MM.1S (cell line): ENCODE measurements around the gene MRPS7.

Experiments used
- DNase-seq: peaks from one replicate; pipeline ENCODE4 v3.0.0-alpha.2; 2015
- H2AFZ ChIP-seq: fragments of 300-600 bp; sonication (generic); 2 replicates; pipeline ENCODE4 v1.6.0; 2016; ENCODE audit warnings: antibody characterized with exemption, low read length
- H3F3A ChIP-seq: fragments of 300-600 bp; sonication (generic); 2 replicates; pipeline ENCODE4 v1.6.1; 2016; ENCODE audit warnings: mild to moderate bottlenecking, antibody characterized with exemption, low read length, moderate library complexity, mixed read lengths; ENCODE audit not compliant: insufficient read depth
- H3K27ac ChIP-seq: fragments of 300-600 bp; sonication (generic); 2 replicates; pipeline ENCODE4 v1.5.1; 2016; ENCODE audit warnings: mild to moderate bottlenecking, low read length
- H3K27me3 ChIP-seq: fragments of 300-600 bp; sonication (generic); replicated peaks from 2 replicates; pipeline ENCODE4 v1.6.0; 2016; ENCODE audit warnings: low read length; ENCODE audit not compliant: insufficient read depth
- H3K36me3 ChIP-seq: fragments of 300-600 bp; sonication (generic); replicated peaks from 2 replicates; pipeline ENCODE4 v1.6.1; 2016; ENCODE audit warnings: mild to moderate bottlenecking, low read length, mixed read lengths; ENCODE audit not compliant: insufficient read depth
- H3K4me1 ChIP-seq: fragments of 300-600 bp; sonication (generic); 2 replicates; pipeline ENCODE4 v1.6.1; 2016; ENCODE audit warnings: low read length, mixed read lengths
- H3K4me2 ChIP-seq: fragments of 300-600 bp; sonication (generic); 2 replicates; pipeline ENCODE4 v1.6.0; 2016; ENCODE audit warnings: low read depth, low read length
- H3K4me3 ChIP-seq: fragments of 300-600 bp; sonication (generic); 2 replicates; pipeline ENCODE4 v1.5.1; 2016; ENCODE audit warnings: low read length, mixed read lengths
- H3K79me2 ChIP-seq: fragments of 300-600 bp; sonication (generic); 2 replicates; pipeline ENCODE4 v1.6.1; 2016; ENCODE audit warnings: mixed run types, low read length, mixed read lengths
- H3K9ac ChIP-seq: fragments of 300-600 bp; sonication (generic); 2 replicates; pipeline ENCODE4 v1.6.1; 2016; ENCODE audit warnings: low read length, mixed read lengths
- H3K9me2 ChIP-seq: fragments of 300-600 bp; sonication (generic); replicated peaks from 2 replicates; pipeline ENCODE4 v1.6.1; 2016; ENCODE audit warnings: mild to moderate bottlenecking, low read length, mixed read lengths; ENCODE audit not compliant: insufficient read depth
- H3K9me3 ChIP-seq: fragments of 300-600 bp; sonication (generic); replicated peaks from 2 replicates; pipeline ENCODE4 v1.6.1; 2016; ENCODE audit warnings: mild to moderate bottlenecking, low read length, mixed read lengths; ENCODE audit not compliant: insufficient read depth
- H4K20me1 ChIP-seq: fragments of 300-600 bp; sonication (generic); 2 replicates; pipeline ENCODE4 v1.6.1; 2016; ENCODE audit warnings: mild to moderate bottlenecking, low read length, moderate library complexity, mixed read lengths; ENCODE audit not compliant: insufficient read depth
- CTCF ChIP-seq: fragments of 300-600 bp; sonication (generic); IDR thresholded peaks from 2 replicates; pipeline ENCODE4 v1.5.1; 2016; ENCODE audit warnings: antibody characterized with exemption, low read length, mixed read lengths
- EZH2 ChIP-seq: fragments of 300-600 bp; sonication (generic); optimal IDR thresholded peaks from 2 replicates; pipeline ENCODE3; 2017; ENCODE audit warnings: low read depth, mild to moderate bottlenecking, antibody characterized with exemption, low read length, mixed read lengths
- EZH2phosphoT487 ChIP-seq: fragments of 300-600 bp; sonication (generic); IDR thresholded peaks from 2 replicates; pipeline ENCODE4 v1.6.1; 2018; ENCODE audit warnings: antibody characterized with exemption, low read length

Gene MRPS7

GRCh38 chr17:75241143-75241430 lies 20.6 kb upstream of the MRPS7 start:
- H3K27me3 ChIP-seq = no peaks in the 10 kb centered on the region
- no peak for DNase-seq
- H3K79me2 ChIP-seq = peaks cover 4% of the 10 kb centered on the region; the same call in 1 of the 2 replicates
- no peak overlapping the region for H3K4me3 ChIP-seq
- H3F3A ChIP-seq = 0 out of 2 replicates have a peak, but pooled peaks cover 5% of the 10 kb centered on the region
- TF ChIP-seq EZH2phosphoT487 (no peak), CTCF (no peak), EZH2 (no peak)
- H2AFZ ChIP-seq = no peak overlapping the region
- H4K20me1 ChIP-seq = no peaks in the 10 kb centered on the region
- no peak overlapping the region for H3K27ac ChIP-seq
- H3K9me2 ChIP-seq = no peaks in the 10 kb centered on the region
- peaks cover 9% of the 10 kb centered on the region; the same call in 1 of the 2 replicates for H3K36me3 ChIP-seq
- H3K9ac ChIP-seq = no peak overlapping the region
- no peaks in the 10 kb centered on the region for H3K9me3 ChIP-seq
- no peaks in the 10 kb centered on the region for H3K4me1 ChIP-seq
- H3K4me2 ChIP-seq = no peak overlapping the region

- DNase-seq = no peak
- TF ChIP-seq CTCF (no peak), EZH2phosphoT487 (no peak), EZH2 (no peak)
- Histone ChIP-seq H3F3A (0 out of 2 replicates have a peak, but pooled peaks cover 5% of the 10 kb centered on the region), H3K27ac (no peak overlapping the region), H3K4me1 (no peaks in the 10 kb centered on the region), H3K4me3 (no peak overlapping the region), H3K79me2 (peaks cover 8% of the 10 kb centered on the region; the same call in 1 of the 2 replicates), H3K36me3 (peaks cover 13% of the 10 kb centered on the region; the same call in 1 of the 2 replicates), H3K9me3 (no peaks in the 10 kb centered on the region), H2AFZ (no peak overlapping the region), H3K27me3 (no peaks in the 10 kb centered on the region), H3K9me2 (no peaks in the 10 kb centered on the region), H4K20me1 (no peaks in the 10 kb centered on the region), H3K9ac (no peak overlapping the region), H3K4me2 (no peak overlapping the region)
These were observed 20.2 kb upstream of the MRPS7 start for GRCh38 chr17:75241502-75241901.

- Histone ChIP-seq H2AFZ (no peak overlapping the region), H3K27ac (no peak overlapping the region)
- DNase-seq = no peak
These were observed 19.7 kb upstream of the MRPS7 start for GRCh38 chr17:75241996-75242460.

More at GRCh38 chr17:75241996-75242460, 19.7 kb upstream of the MRPS7 start:
- H3K9ac ChIP-seq = no peak overlapping the region
- H3K27me3 ChIP-seq = no peaks in the 10 kb centered on the region
- TF ChIP-seq EZH2phosphoT487 (no peak), EZH2 (no peak), CTCF (no peak)
- H3K4me3 ChIP-seq = no peak overlapping the region
- peaks cover 13% of the 10 kb centered on the region; the same call in 1 of the 2 replicates for H3K79me2 ChIP-seq
- H3F3A ChIP-seq = 0 out of 2 replicates have a peak, but pooled peaks cover 5% of the 10 kb centered on the region
- H4K20me1 ChIP-seq = no peaks in the 10 kb centered on the region
- H3K36me3 ChIP-seq = peaks cover 13% of the 10 kb centered on the region; the same call in 1 of the 2 replicates
- no peaks in the 10 kb centered on the region for H3K9me3 ChIP-seq
- H3K4me1 ChIP-seq = no peaks in the 10 kb centered on the region
- H3K9me2 ChIP-seq = no peaks in the 10 kb centered on the region
- no peak overlapping the region for H3K4me2 ChIP-seq
